ENCODE measurements around the gene MRPL39.

The MRPL39 gene

DNA sequence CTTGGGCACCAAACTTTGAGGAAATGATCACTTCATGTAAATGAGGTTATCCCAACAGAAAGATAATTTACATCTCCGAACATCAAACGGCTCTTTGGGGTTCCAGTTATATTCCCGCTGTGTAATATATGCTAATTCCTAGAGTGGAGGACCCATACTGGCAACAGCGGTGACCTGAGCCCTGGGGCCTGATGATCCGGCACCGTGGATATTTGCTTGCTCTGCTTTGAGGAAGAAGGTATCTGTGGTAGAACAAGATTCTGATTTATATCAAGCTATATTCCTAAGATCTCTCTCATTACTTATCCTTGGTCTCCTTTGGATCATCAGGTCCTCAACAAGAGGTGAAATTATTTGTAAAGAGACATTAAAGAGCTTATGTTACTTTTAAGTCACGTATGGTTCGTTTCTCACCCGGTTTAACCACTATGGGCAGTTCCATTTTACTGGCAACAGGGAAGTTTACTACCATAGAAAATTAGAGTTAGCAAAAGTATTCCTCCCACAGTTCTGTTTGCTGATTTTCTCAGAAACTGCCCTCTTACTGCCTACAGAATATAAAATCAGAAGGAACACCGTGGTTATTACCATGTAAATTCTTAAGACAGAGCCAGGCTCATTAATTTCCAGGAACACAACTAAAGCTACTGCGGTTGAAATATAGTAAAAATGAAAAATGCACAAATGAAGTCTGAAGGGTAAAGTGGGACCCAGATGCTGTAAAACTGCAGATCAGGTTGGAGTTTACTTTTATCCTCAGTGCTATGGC, 56.7 kb downstream of the MRPL39 start:
- no peak overlapping the region for H2BK12ac ChIP-seq (ENCODE audit: low read length)
- no peaks in the 10 kb centered on the region for H3K9me3 ChIP-seq (ENCODE audit: insufficient read depth, low read depth, low read length)
- no peak overlapping the region for H3K9ac ChIP-seq (ENCODE audit: low read length)
- no peak overlapping the region for H3K27ac ChIP-seq (ENCODE audit: low read depth, low read length)
- H3K27me3 ChIP-seq (ENCODE audit: insufficient read depth, low read length): no peaks in the 10 kb centered on the region
- WGBS (ENCODE audit: extremely low coverage, insufficient coverage, insufficient read length): no CpG with 5 or more reads among the region's 11 CpGs
- no peak overlapping the region for H2BK5ac ChIP-seq (ENCODE audit: low read depth, low read length, poor library complexity)
- no peak overlapping the region for H2AFZ ChIP-seq (ENCODE audit: insufficient read depth, low read length, poor library complexity)
- no peak overlapping the region for H3K4me2 ChIP-seq (ENCODE audit: low read length)
- no peak overlapping the region for H4K8ac ChIP-seq (ENCODE audit: low read depth, low read length)
- no peak overlapping the region for H4K12ac ChIP-seq (ENCODE audit: low read depth, low read length)
- no peak overlapping the region for H3K18ac ChIP-seq (ENCODE audit: low read length)
- H3K79me2 ChIP-seq (ENCODE audit: control insufficient read depth, insufficient read depth, low read length, poor library complexity): no peaks in the 10 kb centered on the region
- H4K91ac ChIP-seq (ENCODE audit: low read depth, low read length): no peak overlapping the region
- H3K4me3 ChIP-seq (ENCODE audit: low read depth, low read length): no peak overlapping the region
- H3K14ac ChIP-seq (ENCODE audit: low read length): no peak overlapping the region
- H3K36me3 ChIP-seq (ENCODE audit: control insufficient read depth in 1 of 2, insufficient read depth in 2 of 2, low read length in 2 of 2): no peaks in the 10 kb centered on the region
- no peak overlapping the region for H3K23ac ChIP-seq (ENCODE audit: low read length)
- H3K4me1 ChIP-seq (ENCODE audit: control insufficient read depth in 1 of 2, insufficient read depth in 2 of 2, low read length in 2 of 2): no peaks in the 10 kb centered on the region
- no peak overlapping the region for H2BK120ac ChIP-seq (ENCODE audit: insufficient read depth, low read length, poor library complexity)
- no peak overlapping the region for H3K4ac ChIP-seq (ENCODE audit: low read depth, low read length)
- H3K79me1 ChIP-seq (ENCODE audit: low read length): no peaks in the 10 kb centered on the region
- no peak overlapping the region for H2AK5ac ChIP-seq (ENCODE audit: low read length)
- no peak for DNase-seq

DNA sequence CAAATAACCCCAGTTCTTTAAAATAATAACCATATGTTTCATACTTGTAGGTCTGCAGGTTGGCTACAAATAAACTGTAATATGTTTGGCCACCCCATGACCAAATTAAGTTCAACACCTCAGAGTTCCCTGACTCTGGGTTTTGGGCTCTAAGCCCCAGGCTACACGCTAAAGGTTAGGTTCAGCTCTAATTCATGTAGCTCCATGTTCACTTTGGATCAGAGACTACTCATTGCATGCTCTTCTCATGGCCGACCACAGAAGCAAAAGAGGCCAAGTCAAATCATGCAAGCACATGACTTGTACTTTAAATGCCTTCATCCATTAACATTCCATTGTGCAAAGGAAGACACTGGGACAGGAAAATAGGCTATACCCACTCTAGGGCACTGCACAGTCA, 66.2 kb downstream of the MRPL39 start:
- H2BK120ac ChIP-seq (ENCODE audit: insufficient read depth, low read length, poor library complexity): no peak overlapping the region
- no peaks in the 10 kb centered on the region for H3K79me2 ChIP-seq (ENCODE audit: control insufficient read depth, insufficient read depth, low read length, poor library complexity)

DNA sequence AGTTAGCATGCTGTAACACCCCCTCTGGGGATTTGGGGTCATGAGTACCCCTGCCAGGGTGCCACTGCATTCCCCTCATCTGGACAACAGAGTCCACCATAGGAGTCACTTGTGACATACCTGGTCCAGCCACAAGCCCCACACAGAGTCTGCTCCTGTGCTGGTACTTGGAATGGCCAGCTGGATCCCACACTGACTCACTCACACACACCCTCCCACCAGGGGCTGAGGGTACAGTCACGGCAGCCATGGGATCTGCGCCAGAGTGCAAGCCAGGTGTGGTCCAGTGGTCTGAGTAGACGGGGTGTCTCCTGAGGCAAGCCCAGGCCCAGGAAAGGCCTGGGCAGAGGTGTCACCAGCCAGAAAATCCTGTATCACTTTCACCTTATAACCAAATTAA, 67.7 kb downstream of the MRPL39 start:
- Histone ChIP-seq H4K91ac (ENCODE audit: low read depth, low read length) (no peak overlapping the region), H3K36me3 (ENCODE audit: control insufficient read depth in 1 of 2, insufficient read depth in 2 of 2, low read length in 2 of 2) (no peaks in the 10 kb centered on the region), H4K8ac (ENCODE audit: low read depth, low read length) (no peak overlapping the region), H2AK5ac (ENCODE audit: low read length) (no peak overlapping the region), H3K4me2 (ENCODE audit: low read length) (no peak overlapping the region), H3K9ac (ENCODE audit: low read length) (no peak overlapping the region), H4K12ac (ENCODE audit: low read depth, low read length) (no peak overlapping the region), H2BK120ac (ENCODE audit: insufficient read depth, low read length, poor library complexity) (no peak overlapping the region), H3K4ac (ENCODE audit: low read depth, low read length) (no peak overlapping the region), H3K14ac (ENCODE audit: low read length) (no peak overlapping the region), H3K27me3 (ENCODE audit: insufficient read depth, low read length) (no peaks in the 10 kb centered on the region), H3K27ac (ENCODE audit: low read depth, low read length) (no peak overlapping the region), H2BK5ac (ENCODE audit: low read depth, low read length, poor library complexity) (no peak overlapping the region), H2BK12ac (ENCODE audit: low read length) (no peak overlapping the region), H3K79me1 (ENCODE audit: low read length) (no peaks in the 10 kb centered on the region), H3K9me3 (ENCODE audit: insufficient read depth, low read depth, low read length) (no peaks in the 10 kb centered on the region), H3K79me2 (ENCODE audit: control insufficient read depth, insufficient read depth, low read length, poor library complexity) (no peaks in the 10 kb centered on the region), H3K4me1 (ENCODE audit: control insufficient read depth in 1 of 2, insufficient read depth in 2 of 2, low read length in 2 of 2) (no peaks in the 10 kb centered on the region), H3K18ac (ENCODE audit: low read length) (no peak overlapping the region), H2AFZ (ENCODE audit: insufficient read depth, low read length, poor library complexity) (no peak overlapping the region), H3K4me3 (ENCODE audit: low read depth, low read length) (peak overlapping the region; percentile 28), H3K23ac (ENCODE audit: low read length) (peak overlapping the region; percentile 90)
- no peak for DNase-seq
- no CpG with 5 or more reads among the region's 3 CpGs for WGBS (ENCODE audit: extremely low coverage, insufficient coverage, insufficient read length)

More for the DNA sequence above, 66.2 kb downstream of the MRPL39 start:
- Histone ChIP-seq H2BK5ac (ENCODE audit: low read depth, low read length, poor library complexity) (no peak overlapping the region), H3K79me1 (ENCODE audit: low read length) (no peaks in the 10 kb centered on the region), H3K4ac (ENCODE audit: low read depth, low read length) (no peak overlapping the region), H3K4me1 (ENCODE audit: control insufficient read depth in 1 of 2, insufficient read depth in 2 of 2, low read length in 2 of 2) (no peaks in the 10 kb centered on the region), H3K23ac (ENCODE audit: low read length) (no peak overlapping the region), H3K9me3 (ENCODE audit: insufficient read depth, low read depth, low read length) (no peaks in the 10 kb centered on the region), H3K9ac (ENCODE audit: low read length) (no peak overlapping the region), H3K18ac (ENCODE audit: low read length) (no peak overlapping the region), H3K4me3 (ENCODE audit: low read depth, low read length) (no peak overlapping the region), H3K36me3 (ENCODE audit: control insufficient read depth in 1 of 2, insufficient read depth in 2 of 2, low read length in 2 of 2) (no peaks in the 10 kb centered on the region), H4K91ac (ENCODE audit: low read depth, low read length) (no peak overlapping the region), H3K27me3 (ENCODE audit: insufficient read depth, low read length) (no peaks in the 10 kb centered on the region), H3K14ac (ENCODE audit: low read length) (no peak overlapping the region), H3K4me2 (ENCODE audit: low read length) (no peak overlapping the region), H4K8ac (ENCODE audit: low read depth, low read length) (no peak overlapping the region), H3K27ac (ENCODE audit: low read depth, low read length) (no peak overlapping the region), H2BK12ac (ENCODE audit: low read length) (no peak overlapping the region), H4K12ac (ENCODE audit: low read depth, low read length) (no peak overlapping the region), H2AK5ac (ENCODE audit: low read length) (no peak overlapping the region), H2AFZ (ENCODE audit: insufficient read depth, low read length, poor library complexity) (no peak overlapping the region)
- DNase-seq: no peak
- no CpG with 5 or more reads among the region's 2 CpGs for WGBS (ENCODE audit: extremely low coverage, insufficient coverage, insufficient read length)

DNA sequence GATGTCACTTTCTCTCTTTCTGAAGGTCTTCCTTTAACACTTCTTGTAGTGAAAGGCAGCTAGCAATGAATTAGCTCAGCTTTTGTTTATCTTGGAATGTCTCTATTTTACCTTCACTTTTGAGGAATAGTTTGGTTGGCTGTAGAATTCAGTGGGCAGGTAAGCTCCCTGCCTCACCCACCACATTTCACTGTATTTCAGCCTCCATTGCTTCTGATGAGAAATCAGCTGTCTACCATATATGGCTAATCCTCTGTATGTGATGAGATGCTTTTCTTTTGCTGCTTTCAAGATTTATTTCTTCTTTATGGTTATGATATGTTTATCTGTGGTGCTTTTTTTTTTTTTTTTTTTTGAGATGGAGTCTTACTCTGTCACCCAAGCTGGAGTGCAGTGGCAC, 70.1 kb downstream of the MRPL39 start:
- Histone ChIP-seq H3K4ac (ENCODE audit: low read depth, low read length) (no peak overlapping the region), H3K4me2 (ENCODE audit: low read length) (no peak overlapping the region), H3K14ac (ENCODE audit: low read length) (no peak overlapping the region), H3K27me3 (ENCODE audit: insufficient read depth, low read length) (no peaks in the 10 kb centered on the region), H4K8ac (ENCODE audit: low read depth, low read length) (no peak overlapping the region), H2BK12ac (ENCODE audit: low read length) (no peak overlapping the region), H3K18ac (ENCODE audit: low read length) (no peak overlapping the region), H3K4me3 (ENCODE audit: low read depth, low read length) (no peak overlapping the region), H3K9me3 (ENCODE audit: insufficient read depth, low read depth, low read length) (no peaks in the 10 kb centered on the region), H3K9ac (ENCODE audit: low read length) (no peak overlapping the region), H3K27ac (ENCODE audit: low read depth, low read length) (no peak overlapping the region), H4K91ac (ENCODE audit: low read depth, low read length) (no peak overlapping the region), H3K4me1 (ENCODE audit: control insufficient read depth in 1 of 2, insufficient read depth in 2 of 2, low read length in 2 of 2) (no peaks in the 10 kb centered on the region), H3K23ac (ENCODE audit: low read length) (no peak overlapping the region), H4K12ac (ENCODE audit: low read depth, low read length) (no peak overlapping the region), H3K36me3 (ENCODE audit: control insufficient read depth in 1 of 2, insufficient read depth in 2 of 2, low read length in 2 of 2) (no peaks in the 10 kb centered on the region), H2BK120ac (ENCODE audit: insufficient read depth, low read length, poor library complexity) (no peak overlapping the region), H3K79me1 (ENCODE audit: low read length) (no peaks in the 10 kb centered on the region), H2BK5ac (ENCODE audit: low read depth, low read length, poor library complexity) (no peak overlapping the region), H2AK5ac (ENCODE audit: low read length) (no peak overlapping the region), H2AFZ (ENCODE audit: insufficient read depth, low read length, poor library complexity) (no peak overlapping the region), H3K79me2 (ENCODE audit: control insufficient read depth, insufficient read depth, low read length, poor library complexity) (no peaks in the 10 kb centered on the region)
- no peak for DNase-seq
